Smooth muscle cell (in vitro differentiated cells): ENCODE results near the gene CELF5. TPM values are rescaled to one million over a fixed set of nuclear protein-coding genes. Genes with fewer than 3 reads are reported as not detected.

ENCODE experiments used
- DNase-seq: peaks from one replicate; lab custom pipeline; 2025; ENCODE audit not compliant: unreplicated experiment; lab: John Stamatoyannopoulos, UW
- H2AFZ ChIP-seq: fragments of 200-600 bp; sonication (generic); 2 replicates; pipeline ENCODE4 v1.6.0; 2016; ENCODE audit warnings: antibody characterized with exemption, low read depth, mild to moderate bottlenecking
- H3F3A ChIP-seq: fragments of 200-600 bp; sonication (generic); 2 replicates; pipeline ENCODE4 v1.6.0; 2017; ENCODE audit warnings: antibody characterized with exemption, low read depth
- H3K27ac ChIP-seq: fragments of 200-600 bp; sonication (generic); 2 replicates; pipeline ENCODE4 v1.5.1; 2016; ENCODE audit warnings: low read depth, mild to moderate bottlenecking
- H3K27me3 ChIP-seq: fragments of 200-600 bp; sonication (generic); 2 replicates; pipeline ENCODE4 v1.6.1; 2016; ENCODE audit warnings: low read depth, mild to moderate bottlenecking
- H3K36me3 ChIP-seq: fragments of 200-600 bp; sonication (generic); 2 replicates; pipeline ENCODE4 v1.5.1; 2016; ENCODE audit warnings: low read depth
- H3K4me1 ChIP-seq: fragments of 200-600 bp; sonication (generic); 2 replicates; pipeline ENCODE4 v1.5.1; 2016; ENCODE audit warnings: low read depth
- H3K4me2 ChIP-seq: fragments of 200-600 bp; sonication (generic); 2 replicates; pipeline ENCODE4 v1.6.0; 2016; ENCODE audit warnings: mild to moderate bottlenecking
- H3K4me3 ChIP-seq: fragments of 200-600 bp; sonication (generic); 2 replicates; pipeline ENCODE4 v1.5.1; 2016; ENCODE audit warnings: mild to moderate bottlenecking
- H3K79me2 ChIP-seq: fragments of 200-600 bp; sonication (generic); 2 replicates; pipeline ENCODE4 v1.6.0; 2016; ENCODE audit warnings: low read depth, mild to moderate bottlenecking
- H3K9ac ChIP-seq: fragments of 200-600 bp; sonication (generic); 2 replicates; pipeline ENCODE4 v1.6.0; 2016; ENCODE audit warnings: low read depth
- H3K9me3 ChIP-seq: fragments of 200-600 bp; sonication (generic); replicated peaks from 2 replicates; pipeline ENCODE4 v1.5.1; 2016; ENCODE audit warnings: low read depth
- H4K20me1 ChIP-seq: fragments of 200-600 bp; sonication (generic); 2 replicates; pipeline ENCODE4 v1.6.0; 2016; ENCODE audit warnings: low read depth
- CTCF ChIP-seq: fragments of 200-600 bp; sonication (generic); IDR thresholded peaks from 2 replicates; pipeline ENCODE4 v1.5.1; 2017; ENCODE audit warnings: borderline replicate concordance, mild to moderate bottlenecking, antibody characterized with exemption; ENCODE audit not compliant: insufficient read depth, poor library complexity, severe bottlenecking
- WGBS: methylation state at CpG from one replicate; pipeline ENCODE4 v1.1.7; 2016; ENCODE audit warnings: low lambda C conversion rate; 5-methylcytosine and 5-hydroxymethylcytosine counted together
- polyA plus RNA-seq: library from polyadenylated mRNA; unstranded; fragments of >200 nt; fragmentation: Nextera tagmentation; extraction: Ambion mirVana; gene quantifications from 2 replicates; pipeline ENCODE4 v1.2.1, GENCODE V29; 2016
- total RNA-seq: library from RNA; depleted of rRNA; stranded (reverse); fragments of >200 nt; gene quantifications from 2 replicates; pipeline ENCODE4 v1.2.3, GENCODE V29; 2014

CELF5 gene
- total and polyA plus RNA-seq, 2 experiments from 2014 or later: 0.18 TPM; not detected in 1

DNA sequence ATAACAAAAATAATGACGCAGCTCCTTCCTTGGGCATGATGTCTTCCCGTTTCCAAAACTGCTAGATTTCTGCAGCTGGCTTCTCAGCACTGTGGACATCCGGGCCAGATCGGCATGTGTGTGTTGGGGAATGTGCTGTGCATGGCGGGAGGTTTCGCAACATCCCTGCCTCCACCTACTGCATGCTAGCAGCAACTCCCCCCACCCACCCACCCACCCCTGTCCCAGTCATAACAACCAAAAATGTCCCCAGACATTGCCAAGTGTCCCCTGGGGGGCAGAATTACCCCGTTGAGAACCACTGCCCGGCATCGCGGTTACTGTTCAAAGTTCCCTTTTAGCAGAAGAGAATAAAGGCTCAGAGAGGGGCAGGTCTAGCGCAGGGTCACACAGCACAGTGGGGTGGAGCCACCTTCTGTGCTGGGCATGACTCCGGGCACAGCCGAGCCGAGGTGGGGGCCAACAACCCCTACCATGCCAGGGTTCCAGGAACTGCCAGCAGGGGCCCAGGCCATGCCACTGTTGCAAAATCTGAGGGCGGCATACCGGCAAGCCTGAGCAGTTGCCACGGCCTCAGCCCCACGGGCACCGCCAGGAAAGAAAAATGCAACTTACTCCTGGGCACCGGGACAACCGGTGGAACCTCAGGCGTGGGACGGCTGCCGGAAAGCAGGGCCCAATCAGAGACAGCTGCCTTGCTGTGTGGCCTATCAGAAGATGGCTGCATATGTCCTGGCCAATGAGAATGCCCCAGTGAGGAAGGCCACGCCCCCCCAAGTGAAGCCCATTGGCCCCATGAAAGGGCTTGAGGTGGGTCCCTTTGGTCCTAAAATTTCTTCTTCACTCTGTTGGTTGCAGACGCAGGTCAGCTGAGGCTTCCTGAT, 119.4 kb downstream of the CELF5 start:
- no peaks in the 10 kb centered on the region for H3F3A ChIP-seq
- H4K20me1 ChIP-seq: no peaks in the 10 kb centered on the region
- no peak overlapping the region for H3K9ac ChIP-seq
- H3K4me1 ChIP-seq: no peaks in the 10 kb centered on the region
- no peak overlapping the region for H3K4me3 ChIP-seq
- no peak overlapping the region for H3K27ac ChIP-seq
- no peaks in the 10 kb centered on the region for H3K36me3 ChIP-seq
- WGBS: 73% methylated on average over 26 of the region's 26 CpGs
- peaks cover 2% of the 10 kb centered on the region for H3K27me3 ChIP-seq
- no peaks in the 10 kb centered on the region for H3K79me2 ChIP-seq
- no peak for DNase-seq
- no peak overlapping the region for H3K4me2 ChIP-seq
- no peak overlapping the region for H2AFZ ChIP-seq
- no peak for TF ChIP-seq CTCF
- H3K9me3 ChIP-seq: no peaks in the 10 kb centered on the region

- H3K36me3 ChIP-seq: no peaks in the 10 kb centered on the region
- H3F3A ChIP-seq: no peaks in the 10 kb centered on the region
- no peak overlapping the region for H3K4me2 ChIP-seq
- no peak overlapping the region for H3K9ac ChIP-seq
- no peaks in the 10 kb centered on the region for H3K4me1 ChIP-seq
- peaks cover 2% of the 10 kb centered on the region for H3K27me3 ChIP-seq
- no peaks in the 10 kb centered on the region for H3K9me3 ChIP-seq
- WGBS: 91% methylated on average over 16 of the region's 25 CpGs
- H4K20me1 ChIP-seq: no peaks in the 10 kb centered on the region
- no peak overlapping the region for H3K4me3 ChIP-seq
- TF ChIP-seq CTCF: no peak
- no peak for DNase-seq
- no peak overlapping the region for H2AFZ ChIP-seq
- H3K27ac ChIP-seq: no peak overlapping the region
- H3K79me2 ChIP-seq: no peaks in the 10 kb centered on the region
Observed at GRCh38 chr19:3344608-3345598, 120.4 kb downstream of the CELF5 start.

DNA sequence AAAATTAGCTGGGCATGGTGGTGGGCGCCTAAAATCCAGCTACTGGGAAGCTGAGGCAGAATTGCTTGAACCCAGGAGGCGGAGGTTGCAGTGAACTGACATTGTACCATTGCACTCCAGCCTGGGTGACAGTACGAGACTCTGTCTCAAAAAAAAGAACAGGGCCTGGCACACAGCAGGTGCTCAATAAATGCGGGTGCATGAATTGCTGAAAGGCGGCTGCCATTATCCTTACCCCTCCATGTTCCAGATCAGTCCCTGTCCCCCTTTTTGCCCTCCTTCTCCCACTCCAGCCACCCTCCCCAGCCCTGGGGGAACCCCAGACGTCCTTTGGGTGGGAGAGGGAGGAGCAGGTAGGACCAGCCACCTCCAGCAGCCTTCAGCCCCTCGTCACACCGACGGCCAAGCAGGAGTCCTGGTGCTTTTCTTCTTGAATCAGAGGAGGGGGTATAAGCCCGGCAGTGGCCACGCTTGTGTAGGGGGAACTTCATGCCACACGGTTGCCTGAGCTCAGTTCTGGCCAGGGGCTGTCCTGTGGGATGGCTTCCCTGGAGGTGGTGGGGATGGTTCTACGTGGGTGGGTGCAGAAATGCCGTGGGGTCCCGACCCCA, 121.5 kb downstream of the CELF5 start:
- no peaks in the 10 kb centered on the region for H3K4me1 ChIP-seq
- H3K79me2 ChIP-seq: no peaks in the 10 kb centered on the region
- no peak overlapping the region for H3K9ac ChIP-seq
- peaks cover 2% of the 10 kb centered on the region for H3K27me3 ChIP-seq
- H3K27ac ChIP-seq: no peak overlapping the region
- TF ChIP-seq CTCF: no peak
- H3K36me3 ChIP-seq: no peaks in the 10 kb centered on the region
- H3F3A ChIP-seq: no peaks in the 10 kb centered on the region
- H3K9me3 ChIP-seq: no peaks in the 10 kb centered on the region
- 77% methylated on average over 15 of the region's 15 CpGs for WGBS
- no peak overlapping the region for H3K4me3 ChIP-seq
- no peak overlapping the region for H3K4me2 ChIP-seq
- DNase-seq: no peak
- H4K20me1 ChIP-seq: no peaks in the 10 kb centered on the region
- no peak overlapping the region for H2AFZ ChIP-seq

Other genes with a start within 250 kb of the CELF5 start
- gene TLE6, start 247.1 kb upstream of the CELF5 start, total RNA-seq: 0.27 and 4.1 TPM in 2 replicates
- 0.70 and 3.2 TPM in 2 replicates for gene TLE6, start 247.1 kb upstream of the CELF5 start, polyA plus RNA-seq
- gene TLE2, start 195.4 kb upstream of the CELF5 start, total RNA-seq: 7.1 and 7.7 TPM in 2 replicates
- 13.6 and 14.9 TPM in 2 replicates for gene TLE2, start 195.4 kb upstream of the CELF5 start, polyA plus RNA-seq
- 145 and 146 TPM in 2 replicates for gene TLE5, start 162.2 kb upstream of the CELF5 start, total RNA-seq
- 235 and 274 TPM in 2 replicates for gene TLE5, start 162.2 kb upstream of the CELF5 start, polyA plus RNA-seq
- 16.3 and 16.9 TPM in 2 replicates for gene GNA11, start 130.3 kb upstream of the CELF5 start, total RNA-seq
- gene GNA11, start 130.3 kb upstream of the CELF5 start, polyA plus RNA-seq: 57.4 and 71.5 TPM in 2 replicates
- gene GNA15, start 88.6 kb upstream of the CELF5 start, total RNA-seq: 1.5 and 1.8 TPM in 2 replicates
- 0.43 and 1.2 TPM in 2 replicates for gene GNA15, start 88.6 kb upstream of the CELF5 start, polyA plus RNA-seq
- gene S1PR4, start 45.9 kb upstream of the CELF5 start, total RNA-seq: not detected in 2 replicates
- gene S1PR4, start 45.9 kb upstream of the CELF5 start, polyA plus RNA-seq: not detected in 2 replicates
- 24.2 and 44.5 TPM in 2 replicates for gene NCLN, start 38.7 kb upstream of the CELF5 start, total RNA-seq
- gene NCLN, start 38.7 kb upstream of the CELF5 start, polyA plus RNA-seq: 95.9 and 97.4 TPM in 2 replicates
- gene NFIC, start 141.9 kb downstream of the CELF5 start, total RNA-seq: 7.9 and 8.6 TPM in 2 replicates
- 33.2 and 36.2 TPM in 2 replicates for gene NFIC, start 141.9 kb downstream of the CELF5 start, polyA plus RNA-seq